SK-N-MC (cell line): ENCODE data around the gene RBMS1.

Source experiments
- EZH2 ChIP-seq: fragments of 200-600 bp; sonication (generic); IDR thresholded peaks from one replicate; pipeline ENCODE4 v1.6.1; 2017; ENCODE audit warnings: antibody characterized with exemption
- FOXP2 ChIP-seq: optimal IDR thresholded peaks from 2 replicates; pipeline ENCODE3; 2011; ENCODE audit warnings: mild to moderate bottlenecking, moderate library complexity; ENCODE audit not compliant: insufficient read depth; ENCODE audit errors: extremely low read length, control extremely low read depth
- POLR2AphosphoS5 ChIP-seq: IDR thresholded peaks from 2 replicates; pipeline ENCODE4 v1.6.1; 2012; ENCODE audit warnings: mild to moderate bottlenecking, low read depth, low read length, borderline replicate concordance

GRCh38 chr2:160513120-160513519, 19.5 kb upstream of the RBMS1 start:
- TF ChIP-seq POLR2AphosphoS5 = no peak
- no peak for TF ChIP-seq EZH2
- no peak for TF ChIP-seq FOXP2
